ENCODE data around the gene TSHB.
A peak's percentile ranks its signal among the peaks of the same experiment; 100 is the strongest.
"Not testable (repeated sequence)": the region's sequence is repeated elsewhere in the genome, so short reads cannot be mapped to it uniquely, and the experiment has no call there.

TSHB gene

DNA sequence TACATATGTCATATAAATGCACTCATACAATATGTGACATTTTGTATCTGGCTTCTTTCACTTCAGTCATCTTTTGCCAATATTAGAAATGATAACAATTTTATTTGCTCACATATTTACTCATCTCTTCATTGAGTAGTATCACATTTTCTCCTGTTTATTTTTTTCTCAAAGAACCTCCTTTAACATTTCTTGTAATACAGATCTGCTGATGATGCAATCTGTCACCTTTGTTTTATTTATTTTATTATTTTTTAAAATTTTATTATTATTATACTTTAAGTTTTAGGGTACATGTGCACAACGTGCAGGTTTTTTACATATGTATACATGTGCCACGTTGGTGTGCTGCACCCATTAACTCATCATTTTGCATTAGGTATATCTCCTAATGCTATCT is 15.8 kb upstream of the TSHB start:
- no CpG with 5 or more reads among the region's 2 CpGs for WGBS, 2 donors (ENCODE audit: extremely low coverage in 2 of 2, insufficient read length in 2 of 2, insufficient replicate concordance in 1 of 2)
- no peak overlapping the region for H3K4me2 ChIP-seq (ENCODE audit: insufficient read depth, low read length, poor library complexity, severe bottlenecking)
- H3K27ac ChIP-seq (replicated peaks; ENCODE audit: low read length) = no peak overlapping the region
- no peak overlapping the region for H2BK5ac ChIP-seq (ENCODE audit: low read length)
- no peak overlapping the region for H2BK12ac ChIP-seq (ENCODE audit: low read length)
- no peak overlapping the region for H4K91ac ChIP-seq (ENCODE audit: low read depth, low read length, poor library complexity)
- H3K4me3 ChIP-seq (ENCODE audit: low read length in 2 of 2) = no peak overlapping the region
- H3K79me1 ChIP-seq (ENCODE audit: low read depth, low read length) = no peaks in the 10 kb centered on the region
- H3K18ac ChIP-seq (ENCODE audit: low read length) = no peak overlapping the region
- H3K14ac ChIP-seq (ENCODE audit: low read length) = no peak overlapping the region
- H3K23ac ChIP-seq (ENCODE audit: low read depth, low read length, poor library complexity) = no peak overlapping the region
- no peak overlapping the region for H4K8ac ChIP-seq (ENCODE audit: low read depth, low read length)
- no peak overlapping the region for H2AFZ ChIP-seq (ENCODE audit: low read length)
- no peak for DNase-seq (ENCODE audit: low spot score)
- H3K9ac ChIP-seq (ENCODE audit: low read depth, low read length, poor library complexity) = no peak overlapping the region
- no peak overlapping the region for H2BK120ac ChIP-seq (ENCODE audit: low read depth, low read length)
- no peaks in the 10 kb centered on the region for H3K36me3 ChIP-seq (replicated peaks in 1 of 2; ENCODE audit: control insufficient read depth in 2 of 2, insufficient read depth in 2 of 2, low read length in 2 of 2)
- no peaks in the 10 kb centered on the region for H3K4me1 ChIP-seq (ENCODE audit: control insufficient read depth in 2 of 2, insufficient read depth in 1 of 2, low read depth in 1 of 2, low read length in 2 of 2)
- H2AK5ac ChIP-seq (ENCODE audit: low read depth, low read length) = no peak overlapping the region
- H3K27me3 ChIP-seq (ENCODE audit: control insufficient read depth in 3 of 3, insufficient read depth in 3 of 3, low read depth in 1 of 3, low read length in 3 of 3) = no peaks in the 10 kb centered on the region
- no peaks in the 10 kb centered on the region for H3K9me3 ChIP-seq (replicated peaks in 1 of 2; ENCODE audit: control insufficient read depth in 2 of 2, insufficient read depth in 1 of 2, low read depth in 1 of 2, low read length in 2 of 2)
- H2BK15ac ChIP-seq (ENCODE audit: low read length) = no peak overlapping the region
- H3K4ac ChIP-seq (ENCODE audit: low read length) = no peak overlapping the region

DNA sequence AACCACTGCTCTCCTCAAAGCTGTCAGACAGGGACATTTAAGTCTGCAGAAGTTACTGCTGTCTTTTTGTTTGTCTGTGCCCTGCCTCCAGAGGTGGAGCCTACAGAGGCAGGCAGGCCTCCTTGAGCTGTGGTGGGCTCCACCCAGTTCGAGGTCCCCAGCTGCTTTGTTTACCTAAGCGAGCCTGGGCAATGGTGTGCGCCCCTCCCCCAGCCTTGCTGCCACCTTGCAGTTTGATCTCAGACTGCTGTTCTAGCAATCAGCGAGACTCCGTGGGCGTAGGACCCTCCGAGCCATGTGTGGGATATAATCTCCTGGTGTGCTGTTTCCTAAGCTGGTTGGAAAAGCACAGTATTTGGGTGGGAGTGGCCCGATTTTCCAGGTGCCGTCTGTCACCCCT is 10.1 kb upstream of the TSHB start:
- not testable (repeated sequence) for H3K36me3 ChIP-seq (replicated peaks in 1 of 2; ENCODE audit: control insufficient read depth in 2 of 2, insufficient read depth in 2 of 2, low read length in 2 of 2); H4K8ac ChIP-seq (ENCODE audit: low read depth, low read length); H2BK12ac ChIP-seq (ENCODE audit: low read length); H3K23ac ChIP-seq (ENCODE audit: low read depth, low read length, poor library complexity); H3K9me3 ChIP-seq (replicated peaks in 1 of 2; ENCODE audit: control insufficient read depth in 2 of 2, insufficient read depth in 1 of 2, low read depth in 1 of 2, low read length in 2 of 2); H3K4ac ChIP-seq (ENCODE audit: low read length); H3K27me3 ChIP-seq (ENCODE audit: control insufficient read depth in 3 of 3, insufficient read depth in 3 of 3, low read depth in 1 of 3, low read length in 3 of 3); H2BK5ac ChIP-seq (ENCODE audit: low read length); H2AFZ ChIP-seq (ENCODE audit: low read length); H3K4me2 ChIP-seq (ENCODE audit: insufficient read depth, low read length, poor library complexity, severe bottlenecking); H3K9ac ChIP-seq (ENCODE audit: low read depth, low read length, poor library complexity); H4K91ac ChIP-seq (ENCODE audit: low read depth, low read length, poor library complexity); H3K79me1 ChIP-seq (ENCODE audit: low read depth, low read length); H2AK5ac ChIP-seq (ENCODE audit: low read depth, low read length); H2BK15ac ChIP-seq (ENCODE audit: low read length); H3K4me3 ChIP-seq (ENCODE audit: low read length in 2 of 2); DNase-seq (ENCODE audit: low spot score); H2BK120ac ChIP-seq (ENCODE audit: low read depth, low read length); H3K18ac ChIP-seq (ENCODE audit: low read length); H3K27ac ChIP-seq (replicated peaks; ENCODE audit: low read length); H3K4me1 ChIP-seq (ENCODE audit: control insufficient read depth in 2 of 2, insufficient read depth in 1 of 2, low read depth in 1 of 2, low read length in 2 of 2)
- H3K14ac ChIP-seq (ENCODE audit: low read length) = peak overlapping the region; percentile 38
- no CpG with 5 or more reads among the region's 9 CpGs for WGBS, 2 donors (ENCODE audit: extremely low coverage in 2 of 2, insufficient read length in 2 of 2, insufficient replicate concordance in 1 of 2)

DNA sequence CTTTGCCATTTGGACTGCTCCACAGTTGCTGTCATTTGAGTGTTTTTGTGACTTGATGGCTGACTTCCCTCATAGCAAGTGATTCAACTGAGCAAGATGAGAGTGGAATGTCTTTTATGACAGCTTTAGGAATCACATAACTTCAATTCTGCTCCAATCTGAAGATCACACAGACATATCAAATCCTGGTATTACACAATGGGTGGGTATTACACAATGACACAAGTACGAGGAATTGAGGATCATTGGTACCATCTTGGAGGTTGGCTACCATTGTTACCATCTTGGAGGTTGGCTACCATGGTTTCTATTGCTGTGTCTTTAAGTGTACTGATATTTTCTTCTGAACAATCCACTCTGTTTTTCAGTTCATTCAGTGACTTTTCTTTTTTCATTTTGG is 8.5 kb upstream of the TSHB start:
- Histone ChIP-seq H3K79me1 (ENCODE audit: low read depth, low read length) (no peaks in the 10 kb centered on the region), H3K4me2 (ENCODE audit: insufficient read depth, low read length, poor library complexity, severe bottlenecking) (no peak overlapping the region), H4K91ac (ENCODE audit: low read depth, low read length, poor library complexity) (no peak overlapping the region), H3K4me1 (ENCODE audit: control insufficient read depth in 2 of 2, insufficient read depth in 1 of 2, low read depth in 1 of 2, low read length in 2 of 2) (no peaks in the 10 kb centered on the region), H2BK5ac (ENCODE audit: low read length) (no peak overlapping the region), H2BK15ac (ENCODE audit: low read length) (no peak overlapping the region), H3K4me3 (ENCODE audit: low read length in 2 of 2) (no peak overlapping the region), H2AK5ac (ENCODE audit: low read depth, low read length) (no peak overlapping the region), H3K23ac (ENCODE audit: low read depth, low read length, poor library complexity) (no peak overlapping the region), H3K18ac (ENCODE audit: low read length) (no peak overlapping the region), H3K27me3 (ENCODE audit: control insufficient read depth in 3 of 3, insufficient read depth in 3 of 3, low read depth in 1 of 3, low read length in 3 of 3) (no peaks in the 10 kb centered on the region), H3K36me3 (replicated peaks in 1 of 2; ENCODE audit: control insufficient read depth in 2 of 2, insufficient read depth in 2 of 2, low read length in 2 of 2) (no peaks in the 10 kb centered on the region), H2BK120ac (ENCODE audit: low read depth, low read length) (no peak overlapping the region), H3K14ac (ENCODE audit: low read length) (no peak overlapping the region), H2BK12ac (ENCODE audit: low read length) (no peak overlapping the region), H2AFZ (ENCODE audit: low read length) (no peak overlapping the region), H3K9me3 (replicated peaks in 1 of 2; ENCODE audit: control insufficient read depth in 2 of 2, insufficient read depth in 1 of 2, low read depth in 1 of 2, low read length in 2 of 2) (peaks cover 0 to 2% of the 10 kb centered on the region in 2 donors), H3K27ac (replicated peaks; ENCODE audit: low read length) (no peak overlapping the region), H3K9ac (ENCODE audit: low read depth, low read length, poor library complexity) (no peak overlapping the region), H3K4ac (ENCODE audit: low read length) (no peak overlapping the region), H4K8ac (ENCODE audit: low read depth, low read length) (no peak overlapping the region)
- no peak for DNase-seq (ENCODE audit: low spot score)
- WGBS, 2 donors (ENCODE audit: extremely low coverage in 2 of 2, insufficient read length in 2 of 2, insufficient replicate concordance in 1 of 2) = no CpG with 5 or more reads among the region's 1 CpG

DNA sequence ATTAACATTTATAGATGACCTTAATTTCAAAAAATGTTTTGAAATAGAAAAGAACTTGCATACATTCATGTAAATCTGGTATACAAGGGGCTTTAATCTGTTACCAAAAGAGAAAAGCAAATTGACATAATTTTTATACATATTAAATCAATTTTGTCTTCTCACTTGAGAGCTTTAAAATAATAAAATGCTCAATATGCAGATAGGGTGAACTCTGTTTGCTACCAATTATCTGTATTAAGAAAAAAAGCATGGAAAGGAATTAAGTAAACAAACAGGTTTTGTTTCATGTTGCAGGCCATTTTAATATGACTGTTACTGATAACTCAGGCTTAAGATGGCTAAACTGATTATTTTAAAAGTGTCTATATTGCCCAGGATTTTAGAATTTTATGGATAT is 6.0 kb upstream of the TSHB start:
- Histone ChIP-seq H3K36me3 (replicated peaks in 1 of 2; ENCODE audit: control insufficient read depth in 2 of 2, insufficient read depth in 2 of 2, low read length in 2 of 2) (no peaks in the 10 kb centered on the region), H3K27ac (replicated peaks; ENCODE audit: low read length) (no peak overlapping the region), H4K91ac (ENCODE audit: low read depth, low read length, poor library complexity) (no peak overlapping the region), H2BK12ac (ENCODE audit: low read length) (no peak overlapping the region), H3K79me1 (ENCODE audit: low read depth, low read length) (no peaks in the 10 kb centered on the region), H3K14ac (ENCODE audit: low read length) (no peak overlapping the region), H3K4me2 (ENCODE audit: insufficient read depth, low read length, poor library complexity, severe bottlenecking) (no peak overlapping the region), H3K9ac (ENCODE audit: low read depth, low read length, poor library complexity) (no peak overlapping the region), H4K8ac (ENCODE audit: low read depth, low read length) (no peak overlapping the region), H3K27me3 (ENCODE audit: control insufficient read depth in 3 of 3, insufficient read depth in 3 of 3, low read depth in 1 of 3, low read length in 3 of 3) (no peaks in the 10 kb centered on the region), H3K4me3 (ENCODE audit: low read length in 2 of 2) (no peak overlapping the region), H3K23ac (ENCODE audit: low read depth, low read length, poor library complexity) (no peak overlapping the region), H2AK5ac (ENCODE audit: low read depth, low read length) (no peak overlapping the region), H3K9me3 (replicated peaks in 1 of 2; ENCODE audit: control insufficient read depth in 2 of 2, insufficient read depth in 1 of 2, low read depth in 1 of 2, low read length in 2 of 2) (peaks cover 0 to 2% of the 10 kb centered on the region in 2 donors), H3K18ac (ENCODE audit: low read length) (no peak overlapping the region), H2BK120ac (ENCODE audit: low read depth, low read length) (no peak overlapping the region), H2BK5ac (ENCODE audit: low read length) (no peak overlapping the region), H3K4me1 (ENCODE audit: control insufficient read depth in 2 of 2, insufficient read depth in 1 of 2, low read depth in 1 of 2, low read length in 2 of 2) (no peaks in the 10 kb centered on the region), H2BK15ac (ENCODE audit: low read length) (no peak overlapping the region), H2AFZ (ENCODE audit: low read length) (no peak overlapping the region), H3K4ac (ENCODE audit: low read length) (no peak overlapping the region)
- DNase-seq (ENCODE audit: low spot score) = no peak

Data from neuronal stem cell (in vitro differentiated cells).